ENCODE data around the gene FES. TPM values are rescaled to one million over a fixed set of nuclear protein-coding genes. Genes with fewer than 3 reads are reported as not detected.

The FES gene
- total and polyA plus RNA-seq, 2 of the 13 experiments (the other 11 are each of a cell fraction or from before 2014, with no cell fraction given), result 4.0 to 9.5 TPM

DNA sequence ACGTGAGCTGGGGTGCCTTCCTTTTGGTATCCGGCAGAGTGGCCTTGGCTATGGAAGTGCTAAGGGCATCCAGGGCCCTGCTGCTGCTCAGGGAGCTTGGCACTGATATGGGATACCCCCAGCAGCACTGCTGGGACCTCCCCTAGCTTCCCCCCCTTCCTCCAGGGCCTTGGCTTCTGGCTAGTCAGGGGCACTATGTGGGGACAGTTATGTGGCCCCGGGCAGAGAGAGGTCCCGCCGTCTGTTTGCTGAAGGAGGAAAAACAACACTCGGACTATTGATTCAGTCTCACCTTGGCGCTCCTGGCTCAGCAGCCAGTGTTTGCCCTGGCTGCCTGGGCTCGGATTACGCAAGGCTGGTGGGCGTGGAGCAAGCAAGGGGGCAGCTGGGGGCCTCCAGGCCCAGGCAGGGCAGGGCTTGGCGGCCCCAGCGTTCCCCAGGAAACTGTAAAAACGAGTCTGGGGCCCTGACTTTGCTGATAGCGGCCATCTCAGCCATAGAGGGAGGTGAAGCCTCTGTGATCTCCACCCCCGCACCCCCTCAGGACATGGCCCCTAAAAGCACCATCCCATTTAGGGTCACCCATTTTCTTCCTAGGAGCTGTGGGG lies 10.2 kb upstream of the FES start (continued):
- TF ChIP-seq, protein P1, sequence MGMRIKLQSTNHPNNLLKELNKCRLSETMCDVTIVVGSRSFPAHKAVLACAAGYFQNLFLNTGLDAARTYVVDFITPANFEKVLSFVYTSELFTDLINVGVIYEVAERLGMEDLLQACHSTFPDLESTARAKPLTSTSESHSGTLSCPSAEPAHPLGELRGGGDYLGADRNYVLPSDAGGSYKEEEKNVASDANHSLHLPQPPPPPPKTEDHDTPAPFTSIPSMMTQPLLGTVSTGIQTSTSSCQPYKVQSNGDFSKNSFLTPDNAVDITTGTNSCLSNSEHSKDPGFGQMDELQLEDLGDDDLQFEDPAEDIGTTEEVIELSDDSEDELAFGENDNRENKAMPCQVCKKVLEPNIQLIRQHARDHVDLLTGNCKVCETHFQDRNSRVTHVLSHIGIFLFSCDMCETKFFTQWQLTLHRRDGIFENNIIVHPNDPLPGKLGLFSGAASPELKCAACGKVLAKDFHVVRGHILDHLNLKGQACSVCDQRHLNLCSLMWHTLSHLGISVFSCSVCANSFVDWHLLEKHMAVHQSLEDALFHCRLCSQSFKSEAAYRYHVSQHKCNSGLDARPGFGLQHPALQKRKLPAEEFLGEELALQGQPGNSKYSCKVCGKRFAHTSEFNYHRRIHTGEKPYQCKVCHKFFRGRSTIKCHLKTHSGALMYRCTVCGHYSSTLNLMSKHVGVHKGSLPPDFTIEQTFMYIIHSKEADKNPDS (CRISPR knock-in tag; IDR thresholded peaks at IDR 0.05), result 0 out of 2 replicates have a peak, but pooled peaks have one; percentile 57
- TF ChIP-seq MTF2 (CRISPR knock-in tag; IDR thresholded peaks at IDR 0.05; ENCODE audit: borderline replicate concordance) (peak; percentile 78; the same call in 1 of the 2 replicates), RNF2 (conservative IDR thresholded peaks at IDR 0.05; ENCODE audit: low read depth) (peak; percentile 81), ZNF383 (CRISPR knock-in tag; IDR thresholded peaks at IDR 0.05; ENCODE audit: borderline replicate concordance) (peak; percentile 92; the same call in 1 of the 2 replicates), RARA (CRISPR knock-in tag; IDR thresholded peaks at IDR 0.05) (peak; percentile 99), ATAD3A (CRISPR knock-in tag; IDR thresholded peaks at IDR 0.05) (no peak), FOXC1 (CRISPR knock-in tag; IDR thresholded peaks at IDR 0.05; ENCODE audit: borderline replicate concordance) (peak; percentile 82; the same call in 1 of the 2 replicates), ZNF543 (CRISPR knock-in tag; IDR thresholded peaks at IDR 0.05) (peak; percentile 92), ZNF776 (CRISPR knock-in tag; IDR thresholded peaks at IDR 0.05) (no peak), ZNF484 (CRISPR knock-in tag; IDR thresholded peaks at IDR 0.05; ENCODE audit: borderline replicate concordance, low read depth) (no peak), SOX5 (CRISPR knock-in tag; IDR thresholded peaks at IDR 0.05; ENCODE audit: borderline replicate concordance) (peak; percentile 96), FOSL1 (CRISPR knock-in tag; IDR thresholded peaks at IDR 0.05; ENCODE audit: borderline replicate concordance) (no peak; the same call in 1 of the 2 replicates), ZBTB1 (CRISPR knock-in tag; IDR thresholded peaks at IDR 0.05; ENCODE audit: borderline replicate concordance) (no peak), HDAC1 (CRISPR knock-in tag; IDR thresholded peaks at IDR 0.05) (peak; percentile 99), HNF4G (IDR thresholded peaks at IDR 0.05; ENCODE audit: borderline replicate concordance, low read depth, low read length) (peak; percentile 85), HNF4G (CRISPR knock-in tag; IDR thresholded peaks at IDR 0.05; ENCODE audit: borderline replicate concordance, low read depth) (peak; percentile 90), MAFK (conservative IDR thresholded peaks at IDR 0.05 in 1 of 2, IDR thresholded peaks at IDR 0.05 in 1 of 2; ENCODE audit: low read length in 2 of 2) (peak; percentile 12 to 20; a peak in 2 of 4 replicates)
- TF ChIP-seq, protein P2, sequence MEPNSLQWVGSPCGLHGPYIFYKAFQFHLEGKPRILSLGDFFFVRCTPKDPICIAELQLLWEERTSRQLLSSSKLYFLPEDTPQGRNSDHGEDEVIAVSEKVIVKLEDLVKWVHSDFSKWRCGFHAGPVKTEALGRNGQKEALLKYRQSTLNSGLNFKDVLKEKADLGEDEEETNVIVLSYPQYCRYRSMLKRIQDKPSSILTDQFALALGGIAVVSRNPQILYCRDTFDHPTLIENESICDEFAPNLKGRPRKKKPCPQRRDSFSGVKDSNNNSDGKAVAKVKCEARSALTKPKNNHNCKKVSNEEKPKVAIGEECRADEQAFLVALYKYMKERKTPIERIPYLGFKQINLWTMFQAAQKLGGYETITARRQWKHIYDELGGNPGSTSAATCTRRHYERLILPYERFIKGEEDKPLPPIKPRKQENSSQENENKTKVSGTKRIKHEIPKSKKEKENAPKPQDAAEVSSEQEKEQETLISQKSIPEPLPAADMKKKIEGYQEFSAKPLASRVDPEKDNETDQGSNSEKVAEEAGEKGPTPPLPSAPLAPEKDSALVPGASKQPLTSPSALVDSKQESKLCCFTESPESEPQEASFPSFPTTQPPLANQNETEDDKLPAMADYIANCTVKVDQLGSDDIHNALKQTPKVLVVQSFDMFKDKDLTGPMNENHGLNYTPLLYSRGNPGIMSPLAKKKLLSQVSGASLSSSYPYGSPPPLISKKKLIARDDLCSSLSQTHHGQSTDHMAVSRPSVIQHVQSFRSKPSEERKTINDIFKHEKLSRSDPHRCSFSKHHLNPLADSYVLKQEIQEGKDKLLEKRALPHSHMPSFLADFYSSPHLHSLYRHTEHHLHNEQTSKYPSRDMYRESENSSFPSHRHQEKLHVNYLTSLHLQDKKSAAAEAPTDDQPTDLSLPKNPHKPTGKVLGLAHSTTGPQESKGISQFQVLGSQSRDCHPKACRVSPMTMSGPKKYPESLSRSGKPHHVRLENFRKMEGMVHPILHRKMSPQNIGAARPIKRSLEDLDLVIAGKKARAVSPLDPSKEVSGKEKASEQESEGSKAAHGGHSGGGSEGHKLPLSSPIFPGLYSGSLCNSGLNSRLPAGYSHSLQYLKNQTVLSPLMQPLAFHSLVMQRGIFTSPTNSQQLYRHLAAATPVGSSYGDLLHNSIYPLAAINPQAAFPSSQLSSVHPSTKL (CRISPR knock-in tag; IDR thresholded peaks at IDR 0.05), result peak; percentile 99
- TF ChIP-seq, protein P3, sequence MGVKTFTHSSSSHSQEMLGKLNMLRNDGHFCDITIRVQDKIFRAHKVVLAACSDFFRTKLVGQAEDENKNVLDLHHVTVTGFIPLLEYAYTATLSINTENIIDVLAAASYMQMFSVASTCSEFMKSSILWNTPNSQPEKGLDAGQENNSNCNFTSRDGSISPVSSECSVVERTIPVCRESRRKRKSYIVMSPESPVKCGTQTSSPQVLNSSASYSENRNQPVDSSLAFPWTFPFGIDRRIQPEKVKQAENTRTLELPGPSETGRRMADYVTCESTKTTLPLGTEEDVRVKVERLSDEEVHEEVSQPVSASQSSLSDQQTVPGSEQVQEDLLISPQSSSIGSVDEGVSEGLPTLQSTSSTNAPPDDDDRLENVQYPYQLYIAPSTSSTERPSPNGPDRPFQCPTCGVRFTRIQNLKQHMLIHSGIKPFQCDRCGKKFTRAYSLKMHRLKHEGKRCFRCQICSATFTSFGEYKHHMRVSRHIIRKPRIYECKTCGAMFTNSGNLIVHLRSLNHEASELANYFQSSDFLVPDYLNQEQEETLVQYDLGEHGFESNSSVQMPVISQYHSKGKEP (CRISPR knock-in tag; IDR thresholded peaks at IDR 0.05), result peak; percentile 81; the same call in 1 of the 2 replicates
- TF ChIP-seq, protein P4, sequence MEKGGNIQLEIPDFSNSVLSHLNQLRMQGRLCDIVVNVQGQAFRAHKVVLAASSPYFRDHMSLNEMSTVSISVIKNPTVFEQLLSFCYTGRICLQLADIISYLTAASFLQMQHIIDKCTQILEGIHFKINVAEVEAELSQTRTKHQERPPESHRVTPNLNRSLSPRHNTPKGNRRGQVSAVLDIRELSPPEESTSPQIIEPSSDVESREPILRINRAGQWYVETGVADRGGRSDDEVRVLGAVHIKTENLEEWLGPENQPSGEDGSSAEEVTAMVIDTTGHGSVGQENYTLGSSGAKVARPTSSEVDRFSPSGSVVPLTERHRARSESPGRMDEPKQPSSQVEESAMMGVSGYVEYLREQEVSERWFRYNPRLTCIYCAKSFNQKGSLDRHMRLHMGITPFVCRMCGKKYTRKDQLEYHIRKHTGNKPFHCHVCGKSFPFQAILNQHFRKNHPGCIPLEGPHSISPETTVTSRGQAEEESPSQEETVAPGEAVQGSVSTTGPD (CRISPR knock-in tag; IDR thresholded peaks at IDR 0.05), result peak; percentile 99

Data from HepG2 (cell line).